Smooth muscle cell (in vitro differentiated cells): ENCODE results near the gene TGFA. TPM values are rescaled to one million over a fixed set of nuclear protein-coding genes. Genes with fewer than 3 reads are reported as not detected.

Source experiments
- DNase-seq: peaks from one replicate; lab custom pipeline; 2025; ENCODE audit not compliant: unreplicated experiment; lab: John Stamatoyannopoulos, UW
- H2AFZ ChIP-seq: fragments of 200-600 bp; sonication (generic); 2 replicates; pipeline ENCODE4 v1.6.0; 2016; ENCODE audit warnings: antibody characterized with exemption, low read depth, mild to moderate bottlenecking
- H3F3A ChIP-seq: fragments of 200-600 bp; sonication (generic); 2 replicates; pipeline ENCODE4 v1.6.0; 2017; ENCODE audit warnings: antibody characterized with exemption, low read depth
- H3K27ac ChIP-seq: fragments of 200-600 bp; sonication (generic); 2 replicates; pipeline ENCODE4 v1.5.1; 2016; ENCODE audit warnings: low read depth, mild to moderate bottlenecking
- H3K27me3 ChIP-seq: fragments of 200-600 bp; sonication (generic); 2 replicates; pipeline ENCODE4 v1.6.1; 2016; ENCODE audit warnings: low read depth, mild to moderate bottlenecking
- H3K36me3 ChIP-seq: fragments of 200-600 bp; sonication (generic); 2 replicates; pipeline ENCODE4 v1.5.1; 2016; ENCODE audit warnings: low read depth
- H3K4me1 ChIP-seq: fragments of 200-600 bp; sonication (generic); 2 replicates; pipeline ENCODE4 v1.5.1; 2016; ENCODE audit warnings: low read depth
- H3K4me2 ChIP-seq: fragments of 200-600 bp; sonication (generic); 2 replicates; pipeline ENCODE4 v1.6.0; 2016; ENCODE audit warnings: mild to moderate bottlenecking
- H3K4me3 ChIP-seq: fragments of 200-600 bp; sonication (generic); 2 replicates; pipeline ENCODE4 v1.5.1; 2016; ENCODE audit warnings: mild to moderate bottlenecking
- H3K79me2 ChIP-seq: fragments of 200-600 bp; sonication (generic); 2 replicates; pipeline ENCODE4 v1.6.0; 2016; ENCODE audit warnings: low read depth, mild to moderate bottlenecking
- H3K9ac ChIP-seq: fragments of 200-600 bp; sonication (generic); 2 replicates; pipeline ENCODE4 v1.6.0; 2016; ENCODE audit warnings: low read depth
- H3K9me3 ChIP-seq: fragments of 200-600 bp; sonication (generic); replicated peaks from 2 replicates; pipeline ENCODE4 v1.5.1; 2016; ENCODE audit warnings: low read depth
- H4K20me1 ChIP-seq: fragments of 200-600 bp; sonication (generic); 2 replicates; pipeline ENCODE4 v1.6.0; 2016; ENCODE audit warnings: low read depth
- CTCF ChIP-seq: fragments of 200-600 bp; sonication (generic); IDR thresholded peaks from 2 replicates; pipeline ENCODE4 v1.5.1; 2017; ENCODE audit warnings: borderline replicate concordance, mild to moderate bottlenecking, antibody characterized with exemption; ENCODE audit not compliant: insufficient read depth, poor library complexity, severe bottlenecking
- WGBS: methylation state at CpG from one replicate; pipeline ENCODE4 v1.1.7; 2016; ENCODE audit warnings: low lambda C conversion rate; 5-methylcytosine and 5-hydroxymethylcytosine counted together
- polyA plus RNA-seq: library from polyadenylated mRNA; unstranded; fragments of >200 nt; fragmentation: Nextera tagmentation; extraction: Ambion mirVana; gene quantifications from 2 replicates; pipeline ENCODE4 v1.2.1, GENCODE V29; 2016
- total RNA-seq: library from RNA; depleted of rRNA; stranded (reverse); fragments of >200 nt; gene quantifications from 2 replicates; pipeline ENCODE4 v1.2.3, GENCODE V29; 2014

TGFA gene
- total and polyA plus RNA-seq, 2 experiments from 2014 or later = 0.21 to 2.4 TPM

- Histone ChIP-seq H3K9me3 (no peaks in the 10 kb centered on the region), H3K27me3 (peaks cover 13% of the 10 kb centered on the region), H3K4me2 (no peak overlapping the region), H3F3A (no peaks in the 10 kb centered on the region), H3K79me2 (no peaks in the 10 kb centered on the region), H2AFZ (no peak overlapping the region), H3K4me1 (no peaks in the 10 kb centered on the region), H3K27ac (no peak overlapping the region), H3K4me3 (no peak overlapping the region), H3K36me3 (no peaks in the 10 kb centered on the region), H4K20me1 (no peaks in the 10 kb centered on the region), H3K9ac (no peak overlapping the region)
- TF ChIP-seq CTCF = no peak
- no peak for DNase-seq
- 91% methylated on average over 7 of the region's 7 CpGs for WGBS
These were observed 102.9 kb downstream of the TGFA start for GRCh38 chr2:70450641-70451250.

GRCh38 chr2:70448041-70448440, 105.6 kb downstream of the TGFA start:
- no peak overlapping the region for H3K4me2 ChIP-seq
- H4K20me1 ChIP-seq = no peaks in the 10 kb centered on the region
- H3K36me3 ChIP-seq = no peaks in the 10 kb centered on the region
- no peak for DNase-seq
- H3K9me3 ChIP-seq = no peaks in the 10 kb centered on the region
- H3K27ac ChIP-seq = no peak overlapping the region
- H3K4me1 ChIP-seq = no peaks in the 10 kb centered on the region
- no peaks in the 10 kb centered on the region for H3F3A ChIP-seq
- peaks cover 7% of the 10 kb centered on the region for H3K27me3 ChIP-seq
- WGBS = 97% methylated on average over 4 of the region's 4 CpGs
- H3K9ac ChIP-seq = no peak overlapping the region
- no peak overlapping the region for H3K4me3 ChIP-seq
- TF ChIP-seq CTCF = no peak
- H2AFZ ChIP-seq = no peak overlapping the region
- no peaks in the 10 kb centered on the region for H3K79me2 ChIP-seq

- TF ChIP-seq CTCF = no peak
- 94% methylated on average over 1 of the region's 1 CpG for WGBS
- H3K9me3 ChIP-seq = no peaks in the 10 kb centered on the region
- H3F3A ChIP-seq = no peaks in the 10 kb centered on the region
- no peak overlapping the region for H3K27ac ChIP-seq
- H3K79me2 ChIP-seq = no peaks in the 10 kb centered on the region
- H3K27me3 ChIP-seq = peaks cover 7% of the 10 kb centered on the region
- no peak overlapping the region for H2AFZ ChIP-seq
- H4K20me1 ChIP-seq = no peaks in the 10 kb centered on the region
- no peak overlapping the region for H3K4me2 ChIP-seq
- no peaks in the 10 kb centered on the region for H3K36me3 ChIP-seq
- DNase-seq = no peak
- no peak overlapping the region for H3K4me3 ChIP-seq
- no peak overlapping the region for H3K9ac ChIP-seq
- no peaks in the 10 kb centered on the region for H3K4me1 ChIP-seq
These were observed 109.9 kb downstream of the TGFA start for GRCh38 chr2:70443726-70444125.

GRCh38 chr2:70443078-70443465, 110.6 kb downstream of the TGFA start:
- Histone ChIP-seq H3K4me3 (no peak overlapping the region), H3K27me3 (peaks cover 7% of the 10 kb centered on the region), H3K9me3 (no peaks in the 10 kb centered on the region), H3K79me2 (no peaks in the 10 kb centered on the region), H3K4me2 (no peak overlapping the region), H3K36me3 (no peaks in the 10 kb centered on the region), H3K9ac (no peak overlapping the region), H2AFZ (no peak overlapping the region), H3K27ac (no peak overlapping the region), H3K4me1 (no peaks in the 10 kb centered on the region), H4K20me1 (no peaks in the 10 kb centered on the region), H3F3A (no peaks in the 10 kb centered on the region)
- DNase-seq = no peak
- 89% methylated on average over 2 of the region's 2 CpGs for WGBS
- no peak for TF ChIP-seq CTCF
